Epidermal melanocyte (primary cell): ENCODE results near the gene SMOC1.

Experiments
- DNase-seq: peaks from one replicate; pipeline ENCODE4 v3.0.0; 2011; ENCODE audit warnings: low spot score; ENCODE audit not compliant: insufficient read length

The SMOC1 gene, protein sequence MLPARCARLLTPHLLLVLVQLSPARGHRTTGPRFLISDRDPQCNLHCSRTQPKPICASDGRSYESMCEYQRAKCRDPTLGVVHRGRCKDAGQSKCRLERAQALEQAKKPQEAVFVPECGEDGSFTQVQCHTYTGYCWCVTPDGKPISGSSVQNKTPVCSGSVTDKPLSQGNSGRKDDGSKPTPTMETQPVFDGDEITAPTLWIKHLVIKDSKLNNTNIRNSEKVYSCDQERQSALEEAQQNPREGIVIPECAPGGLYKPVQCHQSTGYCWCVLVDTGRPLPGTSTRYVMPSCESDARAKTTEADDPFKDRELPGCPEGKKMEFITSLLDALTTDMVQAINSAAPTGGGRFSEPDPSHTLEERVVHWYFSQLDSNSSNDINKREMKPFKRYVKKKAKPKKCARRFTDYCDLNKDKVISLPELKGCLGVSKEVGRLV

DNA sequence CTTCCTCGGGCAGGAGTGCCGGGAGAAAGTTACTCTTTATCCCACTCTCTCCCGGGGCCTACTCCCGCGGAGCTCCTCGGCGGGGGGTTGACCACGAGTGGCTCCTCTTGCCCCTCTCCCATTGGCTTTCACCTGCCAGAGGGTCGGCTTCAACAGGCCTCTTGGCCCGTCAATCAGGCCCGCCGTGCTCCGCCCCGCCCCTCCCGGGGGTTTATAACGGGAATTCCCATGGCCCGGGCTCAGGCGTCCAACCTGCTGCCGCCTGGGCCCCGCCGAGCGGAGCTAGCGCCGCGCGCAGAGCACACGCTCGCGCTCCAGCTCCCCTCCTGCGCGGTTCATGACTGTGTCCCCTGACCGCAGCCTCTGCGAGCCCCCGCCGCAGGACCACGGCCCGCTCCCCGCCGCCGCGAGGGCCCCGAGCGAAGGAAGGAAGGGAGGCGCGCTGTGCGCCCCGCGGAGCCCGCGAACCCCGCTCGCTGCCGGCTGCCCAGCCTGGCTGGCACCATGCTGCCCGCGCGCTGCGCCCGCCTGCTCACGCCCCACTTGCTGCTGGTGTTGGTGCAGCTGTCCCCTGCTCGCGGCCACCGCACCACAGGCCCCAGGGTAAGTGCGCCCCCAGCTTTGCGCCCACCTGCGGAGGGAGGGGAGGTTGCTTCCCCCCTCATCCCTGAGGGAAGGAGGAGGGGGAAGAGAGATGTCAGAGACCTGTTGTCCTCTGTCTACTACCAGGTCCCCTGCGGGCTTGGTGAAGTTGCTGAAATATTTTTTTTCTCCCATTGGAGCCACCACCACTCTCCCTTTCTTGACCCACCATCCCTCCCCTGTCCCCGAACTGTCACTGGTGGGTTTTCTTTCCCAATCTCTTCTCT is at the start of gene SMOC1:
Gene SMOC1, plus strand, starts transcription at position 242 of the 869 bp plus-strand sequence. Its CDS starts 263 bp downstream, at position 505.
- no peak for DNase-seq

DNA sequence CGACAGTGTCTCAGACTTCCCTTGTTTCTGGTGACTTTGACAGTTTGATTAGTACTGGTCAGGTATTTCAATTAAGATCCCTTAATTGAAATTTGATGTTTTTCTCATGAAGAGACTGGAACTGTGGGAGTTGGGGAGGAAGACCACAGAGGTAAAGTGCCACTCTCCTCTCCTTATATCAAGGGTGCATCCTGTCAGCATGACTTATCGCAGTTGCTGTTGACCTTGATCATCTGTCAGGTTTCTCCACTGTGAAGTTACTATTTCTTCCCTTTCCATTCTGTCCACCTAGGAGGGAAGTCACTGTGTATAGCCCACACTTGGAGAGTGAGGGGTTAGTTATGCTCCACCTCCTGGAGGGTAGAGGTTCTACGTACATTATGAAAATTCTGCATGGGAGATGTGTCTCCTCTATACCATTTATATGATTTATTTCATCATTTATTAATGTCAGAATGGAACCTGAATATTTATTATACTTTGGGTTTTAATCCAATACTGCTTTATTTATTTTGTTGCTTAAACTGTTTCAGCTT is 40.3 kb upstream of the SMOC1 start:
- DNase-seq: no peak

DNA sequence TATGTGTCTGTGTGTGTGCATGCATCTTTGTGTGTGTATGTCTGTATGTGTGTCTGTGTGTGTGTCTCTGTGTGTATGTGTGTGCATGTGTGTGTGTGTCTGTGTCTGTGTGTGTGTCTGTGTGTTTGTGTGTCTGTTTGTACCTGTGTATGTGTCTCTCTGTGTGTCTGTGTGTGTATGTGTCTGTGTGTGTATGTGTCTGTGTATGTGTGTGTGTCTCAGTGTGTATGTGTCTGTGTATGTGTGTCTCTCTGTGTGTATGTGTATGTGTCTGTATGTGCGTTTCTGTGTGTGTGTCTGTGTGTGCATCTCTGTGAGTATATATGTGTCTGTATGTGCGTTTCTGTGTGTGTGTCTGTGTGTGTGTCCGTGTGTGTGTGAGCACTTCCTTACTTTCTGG is 39.6 kb upstream of the SMOC1 start:
- DNase-seq: no peak

DNA sequence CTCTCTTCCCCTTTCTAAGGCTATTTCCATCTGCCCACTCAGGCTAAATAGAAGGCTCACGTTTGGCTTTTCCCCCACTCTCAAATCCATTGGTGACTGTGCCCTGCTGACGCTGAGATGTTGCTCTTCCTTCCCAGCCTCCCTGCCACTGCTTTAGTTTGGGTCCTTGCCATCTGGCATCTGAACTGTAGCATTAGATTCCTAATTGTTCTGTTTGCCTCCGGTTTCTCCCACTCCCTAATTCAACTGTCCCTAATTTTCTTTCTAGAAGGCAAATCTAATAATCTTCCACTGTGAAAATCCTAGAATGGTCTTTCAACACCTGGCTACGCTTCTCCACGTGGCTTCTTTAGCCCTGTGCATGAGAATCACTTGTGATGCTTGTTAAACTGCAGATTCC is 37.6 kb upstream of the SMOC1 start:
- DNase-seq: no peak

DNA sequence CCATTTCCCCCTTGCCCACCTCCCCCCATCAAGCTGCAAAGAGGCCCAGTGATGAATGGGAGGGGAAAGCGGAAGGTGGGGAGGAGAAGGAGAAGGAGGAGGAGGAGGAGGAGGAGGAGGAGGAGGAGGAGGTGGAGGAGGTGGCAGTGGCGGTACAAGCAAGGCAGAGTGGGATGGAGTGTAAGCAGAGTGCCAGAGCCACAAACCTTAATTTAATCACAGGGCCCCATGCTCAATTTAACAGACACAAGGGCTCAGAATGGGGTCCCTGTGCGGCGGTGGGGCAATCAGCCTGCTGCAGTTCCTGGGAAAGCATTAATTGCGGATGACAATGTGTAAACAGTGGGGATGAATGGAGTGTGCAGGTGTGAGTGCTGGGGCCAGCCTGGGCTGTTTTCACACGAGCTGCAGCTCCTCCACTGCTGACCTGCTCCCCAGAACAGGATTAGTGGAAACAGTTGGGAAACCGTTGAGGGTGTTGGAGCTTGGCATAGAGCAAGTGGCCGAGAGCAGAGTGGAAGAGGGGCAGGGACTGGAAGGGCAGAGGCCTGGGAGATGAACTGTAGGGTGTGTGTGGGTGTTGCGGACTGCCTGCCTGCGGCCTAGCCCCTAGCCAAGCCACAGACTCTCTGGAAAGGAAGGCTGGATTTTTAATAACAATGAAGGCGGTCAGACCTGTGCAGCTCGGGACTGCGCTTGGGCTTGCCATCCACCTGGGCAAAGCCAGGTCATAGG is 36.4 kb upstream of the SMOC1 start:
- DNase-seq: no peak

DNA sequence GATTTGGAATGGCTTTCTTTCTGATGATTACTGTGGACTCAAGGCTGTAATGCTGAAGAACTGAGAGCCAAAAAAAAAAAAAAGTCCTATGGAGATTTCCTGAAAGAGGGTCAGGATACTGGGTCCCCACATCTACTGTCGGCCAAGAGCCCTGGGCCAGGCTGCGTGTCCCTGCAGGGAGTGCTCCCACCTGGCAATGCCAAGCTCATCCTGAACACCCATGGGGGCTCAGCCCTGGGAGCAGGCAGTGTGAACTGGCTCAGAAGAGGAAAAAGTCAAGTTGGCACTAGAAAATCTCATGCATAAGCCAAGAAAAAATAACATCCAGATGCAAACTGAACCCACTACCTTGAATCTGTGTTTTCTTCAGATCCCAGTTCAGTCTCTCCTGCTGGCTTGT is 35.0 kb upstream of the SMOC1 start:
- DNase-seq: no peak

DNA sequence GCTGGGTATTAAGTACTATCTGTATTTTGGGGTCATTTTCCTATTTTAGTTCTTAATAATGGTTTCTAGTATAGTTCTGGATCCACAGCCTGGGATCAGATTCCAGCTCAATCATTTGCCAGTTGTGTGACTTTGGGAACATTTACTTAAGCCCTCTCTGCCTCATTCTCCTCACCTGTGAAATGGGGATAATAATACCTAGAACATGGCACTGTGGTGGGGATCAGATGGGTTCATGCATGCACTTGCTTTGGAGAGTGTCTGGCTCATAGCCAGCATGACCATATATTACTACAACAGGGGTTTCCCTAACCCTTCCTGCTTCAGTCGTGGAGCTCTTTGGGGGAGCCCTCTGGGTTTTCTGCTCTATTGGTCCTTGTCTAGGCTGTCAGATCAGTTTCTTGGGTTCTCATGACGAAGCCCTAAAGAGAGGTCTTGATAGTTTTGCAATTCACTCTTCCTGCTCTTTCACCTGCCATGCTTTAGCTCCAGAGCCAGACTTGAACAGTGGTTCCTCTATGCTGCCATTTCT is 34.1 kb upstream of the SMOC1 start:
- no peak for DNase-seq

DNA sequence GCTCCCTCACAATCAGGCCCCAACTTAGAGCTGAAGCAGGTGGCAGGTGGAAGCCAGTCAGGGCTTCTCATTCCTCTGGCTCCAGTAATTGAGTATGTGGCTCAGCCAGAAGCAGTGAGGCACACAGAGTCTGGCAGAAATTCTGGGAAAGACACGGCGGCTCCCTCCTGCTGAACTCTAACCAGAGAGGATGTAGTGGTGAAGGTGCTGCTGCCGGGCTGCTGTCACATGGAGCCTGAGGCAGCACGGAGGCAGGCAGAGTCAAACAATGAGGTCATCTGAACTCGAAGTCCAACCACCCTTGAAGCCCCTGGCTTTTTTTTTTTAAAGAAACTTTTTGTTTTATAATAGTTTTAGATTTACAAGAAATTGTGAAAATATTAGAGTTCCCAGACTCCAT is 33.4 kb upstream of the SMOC1 start:
- no peak for DNase-seq

DNA sequence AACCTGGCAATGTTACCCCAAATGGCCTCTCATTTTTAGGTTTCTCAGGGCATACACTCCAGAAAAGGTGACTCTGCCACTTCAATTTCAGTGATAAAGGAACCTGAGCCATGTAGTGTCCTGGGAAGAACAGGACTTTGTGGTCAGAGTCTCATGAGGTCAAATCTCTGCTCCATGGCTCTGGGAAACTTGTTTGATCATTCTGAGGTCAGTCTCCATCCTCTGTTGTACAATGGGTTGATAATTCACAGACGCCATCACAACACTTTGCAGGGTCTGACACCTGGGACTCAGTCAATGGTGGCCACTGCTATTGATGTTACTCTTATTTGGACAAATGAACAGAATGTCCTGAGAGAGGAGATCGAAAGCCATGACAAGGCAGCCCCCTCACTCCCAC is 31.1 kb upstream of the SMOC1 start:
- no peak for DNase-seq

DNA sequence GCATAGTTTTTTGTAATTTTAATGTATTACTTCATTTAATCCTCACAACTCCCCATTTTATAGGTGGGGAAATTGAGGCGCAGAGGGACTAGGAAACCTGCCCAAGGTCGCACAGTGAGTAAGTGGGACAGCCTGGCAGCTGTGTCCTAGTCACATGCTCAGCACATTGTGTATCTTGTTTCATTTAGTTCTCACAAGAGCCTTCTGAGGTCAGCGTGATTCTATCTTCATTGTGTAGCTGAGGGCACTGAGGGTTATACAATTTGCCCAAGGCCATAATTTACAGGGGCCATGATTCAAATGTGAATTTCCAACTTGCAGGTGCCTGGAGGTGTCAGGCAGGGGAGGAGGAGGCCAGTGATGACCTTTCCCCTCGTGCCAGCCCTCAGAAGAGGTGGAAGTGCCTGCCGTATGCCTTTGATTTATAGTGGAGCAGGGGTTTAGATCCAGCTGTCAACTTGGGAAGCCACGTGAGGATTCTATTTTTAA is 30.3 kb upstream of the SMOC1 start:
- DNase-seq: no peak

DNA sequence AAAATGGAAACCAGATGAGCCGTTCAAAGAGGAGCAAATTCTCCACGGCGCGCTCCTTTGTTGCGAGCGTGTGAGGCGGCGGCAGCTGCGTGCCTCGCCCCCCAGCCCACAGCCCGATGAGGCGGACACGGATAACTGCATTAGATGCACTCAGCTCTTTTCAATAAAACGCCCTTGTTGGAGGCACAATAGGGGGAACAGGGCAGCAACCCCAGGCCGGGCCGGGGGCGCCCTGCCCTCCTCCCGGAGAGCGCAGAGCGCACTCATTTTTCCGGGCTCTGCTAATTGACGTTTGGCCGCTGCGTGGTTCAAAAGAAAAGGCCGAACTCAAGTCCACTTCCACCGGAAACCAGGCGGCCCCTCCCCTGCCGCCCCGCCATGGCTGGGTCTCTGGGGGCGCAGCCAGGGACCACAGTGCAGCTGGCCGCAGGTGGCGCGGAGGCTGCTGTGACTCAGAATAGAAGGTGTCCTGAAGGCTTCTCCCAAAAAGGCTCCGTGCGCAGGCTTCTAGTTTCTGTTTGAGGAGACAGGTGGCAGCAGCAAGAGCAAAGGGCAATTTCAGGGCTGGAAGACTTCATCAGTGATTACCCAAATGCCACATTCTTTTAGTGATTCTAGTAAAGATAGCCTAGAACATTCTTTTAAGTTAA is 29.0 kb upstream of the SMOC1 start:
- DNase-seq: no peak

DNA sequence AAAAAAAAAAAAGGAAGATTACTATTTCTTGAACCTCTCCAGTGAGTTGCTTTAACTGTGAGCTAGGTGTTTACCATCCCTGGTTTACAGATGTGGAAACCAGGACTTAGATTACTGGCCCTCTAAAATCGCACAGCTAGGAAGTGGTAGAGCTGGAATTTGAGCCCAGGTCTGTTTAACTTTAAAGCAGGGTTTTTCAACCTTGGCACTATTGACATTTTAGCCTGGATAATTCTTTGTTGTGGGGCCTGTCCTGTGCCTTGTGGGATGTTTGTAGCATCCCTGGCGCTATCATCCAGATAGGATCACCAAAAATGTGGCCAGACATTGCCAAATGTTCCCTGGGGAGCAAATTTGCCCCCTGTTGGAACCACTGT is 28.5 kb upstream of the SMOC1 start:
- no peak for DNase-seq

DNA sequence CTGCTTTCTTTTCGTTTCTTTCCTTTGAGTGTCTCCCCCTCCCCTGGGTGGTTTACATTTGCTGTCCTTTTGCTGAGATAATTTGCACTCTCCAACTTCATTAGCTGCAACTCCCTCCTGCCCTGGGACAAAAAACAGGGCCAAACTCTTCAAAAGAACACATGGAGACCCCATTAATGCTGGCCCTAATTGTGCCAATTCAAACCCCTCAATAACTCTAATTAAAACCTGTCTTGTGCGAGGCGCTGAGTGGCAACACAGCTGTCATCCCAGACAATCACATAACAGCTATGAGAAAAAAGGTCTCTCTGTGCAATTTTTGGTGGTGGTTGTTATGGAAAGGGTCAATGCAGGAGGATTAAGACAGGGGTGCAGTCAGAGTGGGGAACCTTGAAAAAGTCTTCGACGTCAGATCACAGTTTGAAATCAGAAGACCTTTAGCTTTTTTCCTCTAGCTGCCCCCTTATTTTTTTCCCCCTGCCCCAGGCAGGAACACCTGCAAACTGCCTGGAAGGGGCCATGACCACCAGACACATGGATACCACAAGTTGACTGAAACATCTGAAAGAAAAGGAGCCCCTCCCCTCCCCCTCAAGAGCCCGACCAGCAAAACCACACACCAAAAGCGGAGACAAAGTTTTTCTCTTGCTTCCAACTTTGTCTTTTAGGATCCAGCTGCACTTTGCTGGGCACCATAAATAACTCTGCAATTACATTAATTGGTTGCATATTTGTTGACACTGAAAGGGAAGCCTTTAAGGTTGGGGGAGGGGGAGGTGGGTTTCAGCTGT is 26.5 kb upstream of the SMOC1 start:
- no peak for DNase-seq

DNA sequence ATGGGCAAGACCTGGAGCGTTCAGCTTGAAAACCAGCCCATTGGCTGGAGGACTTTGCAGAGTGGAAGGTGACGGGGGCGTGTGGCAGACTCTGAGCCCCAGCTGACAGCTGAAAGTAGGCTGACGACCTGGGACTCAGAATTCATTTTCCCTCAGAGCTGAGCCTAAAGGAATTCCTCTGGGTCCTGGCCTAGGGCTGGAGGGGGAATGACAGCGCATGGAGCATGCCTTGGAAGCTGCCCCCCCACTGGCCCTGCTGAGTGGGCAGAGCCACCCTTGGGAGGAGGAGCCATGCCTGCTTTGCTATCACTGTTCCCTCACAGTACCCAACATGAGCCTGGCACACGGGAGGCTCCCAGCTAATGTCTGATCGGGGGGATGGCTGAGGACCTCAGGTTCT is 25.4 kb upstream of the SMOC1 start:
- no peak for DNase-seq

DNA sequence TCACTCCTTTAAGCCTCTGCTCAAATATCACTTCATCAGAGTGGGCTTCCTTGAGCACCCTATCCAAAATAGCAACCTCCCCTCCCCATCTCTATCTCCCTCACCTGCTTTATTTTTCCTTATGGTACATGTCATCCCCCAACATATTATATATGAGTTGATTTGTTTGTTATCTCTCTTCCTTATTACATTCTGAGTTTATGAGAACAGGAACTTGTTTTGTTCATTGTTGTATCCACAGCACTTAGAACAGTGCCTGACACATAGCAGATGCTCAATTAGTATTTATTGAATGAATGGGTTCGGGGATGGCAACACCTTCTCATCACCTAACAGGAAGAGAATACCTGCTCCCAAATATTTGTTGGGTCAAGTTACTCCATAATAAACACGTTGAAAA is 24.6 kb upstream of the SMOC1 start:
- DNase-seq: no peak

DNA sequence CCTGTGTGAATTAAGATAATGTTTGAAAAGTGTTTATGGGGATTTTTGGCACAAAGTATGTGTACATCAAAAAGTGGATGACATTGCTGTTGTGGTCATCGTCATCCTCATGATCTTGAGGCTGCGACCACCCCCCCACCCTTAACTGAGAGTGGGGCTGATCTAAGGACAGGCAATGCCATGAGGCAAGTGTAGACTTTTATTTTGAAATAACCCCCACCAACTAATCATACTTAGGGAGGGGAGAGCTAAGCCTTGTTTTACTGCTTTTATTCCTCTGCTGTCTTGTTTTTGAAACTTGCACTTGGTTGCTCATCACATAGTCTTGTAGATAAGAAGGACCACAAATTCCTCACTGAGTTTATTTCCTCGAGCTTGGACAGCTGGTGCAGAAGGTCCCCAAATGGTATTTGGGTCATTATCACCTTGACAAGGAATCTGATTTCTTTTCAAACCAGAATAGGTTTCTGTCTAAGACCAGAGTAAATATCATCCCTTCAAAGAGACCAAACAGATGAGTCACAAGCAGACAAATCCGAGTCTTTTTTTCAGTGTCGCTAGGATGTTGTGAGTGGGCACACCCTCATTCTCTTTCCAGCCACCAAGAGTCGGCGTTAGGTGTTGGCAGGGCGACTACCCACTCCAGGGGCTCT is 23.9 kb upstream of the SMOC1 start:
- no peak for DNase-seq

DNA sequence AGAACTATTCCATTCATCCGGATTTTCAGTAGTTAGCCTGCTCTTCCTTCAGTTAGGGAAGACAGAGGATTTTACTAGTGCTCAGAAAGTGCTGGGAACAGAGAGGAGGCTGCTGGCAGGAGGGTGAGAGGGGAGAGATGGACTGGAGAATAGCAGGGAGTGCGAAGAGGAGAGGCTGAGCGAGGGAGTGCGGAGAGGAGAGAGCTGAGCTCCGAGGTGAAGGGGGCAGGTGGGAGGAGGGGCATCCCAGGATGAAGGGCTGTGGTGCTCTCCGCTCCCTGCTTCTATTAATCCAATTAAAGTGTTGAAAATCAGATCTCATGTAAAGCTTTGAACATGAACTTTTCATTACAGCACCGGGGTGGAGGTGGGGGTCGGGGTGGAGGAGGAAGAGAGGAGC is 20.4 kb upstream of the SMOC1 start:
- no peak for DNase-seq

DNA sequence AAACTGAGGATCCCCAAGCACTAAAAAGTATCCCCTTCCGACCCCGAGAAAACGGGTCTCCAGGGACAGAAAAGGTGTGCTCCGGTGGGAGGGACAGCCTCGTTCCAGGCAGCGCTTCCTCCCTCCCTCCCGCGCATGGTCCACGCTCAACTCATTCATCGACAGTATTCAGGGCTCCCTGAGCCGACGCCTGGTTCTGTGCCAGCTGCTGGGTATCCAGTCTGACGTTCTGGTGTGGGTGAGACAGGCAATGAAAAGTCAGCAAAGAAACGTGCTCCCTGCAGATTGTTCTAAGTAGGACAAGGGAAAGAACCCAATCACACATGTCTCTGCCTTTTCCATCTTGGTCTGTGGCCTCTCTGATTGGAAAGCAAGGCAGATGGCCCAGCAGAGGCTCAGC is 19.6 kb upstream of the SMOC1 start:
- no peak for DNase-seq

DNA sequence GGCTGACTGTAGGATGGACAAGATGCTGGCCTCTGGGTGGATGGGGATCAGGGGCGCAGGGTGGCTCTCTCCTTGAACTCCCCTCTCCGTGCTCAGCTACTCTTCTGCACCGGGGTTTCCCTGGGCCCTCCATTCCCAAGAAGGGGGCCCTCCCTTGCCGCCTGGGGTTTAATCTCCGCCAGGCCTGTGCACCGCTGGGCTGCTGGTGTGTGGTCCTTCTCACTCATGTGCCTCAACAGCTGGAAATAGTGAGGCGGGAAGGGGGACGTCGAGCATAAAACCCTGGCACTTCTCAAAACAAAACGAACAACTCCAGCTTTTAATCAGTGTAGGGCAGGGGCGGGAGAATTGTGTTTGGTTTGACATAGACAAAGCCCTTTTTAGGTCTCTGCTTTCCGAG is 19.0 kb upstream of the SMOC1 start:
- DNase-seq: no peak
